Measurements from ENCODE around the gene CA10.

CA10 gene

DNA sequence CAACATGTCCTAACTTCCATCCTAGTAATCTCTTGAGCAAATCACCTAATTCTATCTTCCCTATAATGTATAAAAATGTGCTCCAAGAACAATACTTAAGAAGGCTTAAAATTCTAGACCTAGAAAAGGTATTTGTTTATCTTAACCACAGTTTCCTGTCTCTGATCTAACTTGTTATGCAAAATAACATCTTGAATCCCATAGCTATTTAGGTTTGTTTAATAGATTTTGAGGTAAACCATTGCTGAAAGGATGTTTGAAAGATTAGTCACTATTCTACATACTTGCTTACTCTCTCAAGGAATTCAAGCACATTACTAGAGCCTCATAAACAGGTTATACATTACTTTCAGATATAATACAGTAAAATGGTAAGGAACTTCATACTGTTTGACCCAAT, 13.0 kb downstream of the CA10 start:
- no peak for FAIRE-seq

DNA sequence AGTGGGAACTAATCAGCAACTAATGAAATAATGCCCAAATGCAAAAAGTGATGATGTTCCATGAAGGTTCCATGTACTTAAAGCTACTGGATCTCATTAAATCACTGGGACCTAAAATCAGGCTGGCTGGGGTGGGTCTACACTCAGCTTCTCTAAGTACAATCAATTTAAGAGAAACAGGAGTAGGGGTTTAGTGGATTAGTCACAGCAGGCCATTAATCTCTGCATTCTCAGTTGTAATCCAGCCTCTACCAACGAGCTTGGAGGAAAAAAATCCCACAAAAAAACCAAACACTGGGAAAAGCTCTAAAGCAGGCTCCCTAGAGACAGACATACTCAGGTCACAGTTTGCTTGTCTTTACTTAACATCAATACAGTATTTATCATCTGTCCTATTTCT, 15.0 kb downstream of the CA10 start:
- FAIRE-seq = no peak

DNA sequence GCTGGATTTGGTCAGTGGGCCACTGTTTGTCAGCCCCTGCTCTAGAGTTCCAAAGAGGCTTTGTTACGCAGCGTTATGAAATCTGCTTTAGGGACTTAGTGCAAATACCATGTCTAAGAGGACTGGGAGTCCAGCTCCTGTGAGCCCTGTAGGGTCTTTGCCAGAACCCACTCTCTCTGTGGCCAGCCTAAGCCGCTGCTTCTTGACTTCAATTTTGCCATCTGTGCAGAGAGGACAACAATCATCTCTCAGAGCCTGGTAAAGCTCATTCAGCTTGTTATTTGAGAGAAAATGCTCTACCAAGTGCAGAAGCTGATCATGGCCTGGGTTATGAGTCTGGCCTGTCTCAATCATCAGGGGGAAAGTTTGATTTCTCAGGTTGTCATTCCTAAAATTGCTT, 17.9 kb downstream of the CA10 start:
- FAIRE-seq = no peak

DNA sequence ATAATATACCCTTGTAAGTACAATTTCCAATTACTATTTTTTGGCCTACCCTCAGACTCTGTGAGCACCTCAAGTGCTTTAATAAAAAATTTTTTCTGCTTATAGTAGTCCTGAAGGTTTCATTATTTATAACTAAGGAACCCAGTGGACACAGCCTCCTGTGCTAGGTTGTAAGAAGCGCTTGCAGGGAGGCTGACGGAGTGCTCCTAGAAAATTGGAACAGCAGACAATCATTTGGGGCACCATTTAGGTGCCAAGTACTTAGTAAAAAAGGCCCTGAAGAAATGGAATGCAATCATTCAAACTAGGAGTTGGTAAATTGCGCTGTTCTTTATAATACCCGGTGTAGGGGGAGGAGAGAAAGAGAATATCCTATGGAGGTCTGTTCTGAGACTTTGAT, 19.8 kb downstream of the CA10 start:
- FAIRE-seq = no peak

DNA sequence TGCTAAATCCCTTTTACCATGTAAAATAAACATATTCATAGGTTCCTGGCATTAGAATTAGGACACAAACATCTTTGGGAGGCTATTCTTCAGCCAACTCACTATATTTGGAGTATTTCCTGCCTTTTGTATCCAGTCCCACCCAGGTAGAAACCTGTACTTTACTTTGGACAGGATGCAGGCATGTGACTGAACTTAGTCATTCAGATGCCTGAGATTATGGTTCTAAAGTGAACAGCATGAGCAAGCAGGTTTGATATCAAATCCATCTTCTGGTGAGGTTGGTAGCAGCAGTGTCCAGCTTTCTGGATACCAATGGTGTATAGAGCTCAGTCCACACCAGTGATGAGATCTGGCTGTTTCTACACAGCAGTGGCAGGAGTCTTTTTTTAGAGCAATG, 20.2 kb downstream of the CA10 start:
- FAIRE-seq = no peak

DNA sequence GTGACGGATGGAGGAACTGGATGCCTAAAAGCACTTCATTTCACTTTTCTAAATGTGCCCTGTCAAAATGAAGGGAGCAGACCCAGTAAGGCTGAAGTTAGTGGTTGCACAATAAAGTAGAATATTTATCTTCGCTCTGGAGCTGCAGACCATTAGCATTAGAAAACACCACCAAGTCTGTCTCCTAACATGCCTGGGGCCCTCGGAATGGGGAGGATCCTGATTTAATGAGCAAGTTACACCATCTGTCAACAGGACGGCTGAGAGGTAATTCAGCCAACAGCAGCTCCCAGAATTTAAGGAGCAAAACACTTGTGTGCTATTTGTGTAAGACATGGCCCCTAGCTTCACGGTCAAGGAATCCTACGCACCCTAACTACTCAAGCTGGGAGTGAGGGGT, 22.3 kb downstream of the CA10 start:
- no peak for FAIRE-seq

DNA sequence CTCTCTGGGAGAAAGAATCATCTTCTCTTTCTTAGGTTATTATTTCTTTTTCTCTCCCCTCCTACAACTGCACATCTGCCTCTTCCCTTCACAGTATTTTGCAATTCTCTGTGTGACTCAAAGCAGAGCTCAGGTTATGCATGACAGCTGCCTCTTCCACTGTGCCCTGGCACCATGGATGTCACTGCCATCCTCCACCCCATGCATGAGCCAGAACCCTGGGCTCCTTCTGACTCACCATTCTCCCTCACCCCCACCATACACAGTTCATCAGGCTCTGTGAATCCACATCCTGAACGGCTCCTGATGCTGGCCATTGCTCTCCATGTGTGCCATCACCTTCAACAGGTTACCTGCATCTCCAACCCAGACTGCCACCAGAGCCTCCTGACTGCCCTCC, 23.9 kb downstream of the CA10 start:
- no peak for FAIRE-seq

DNA sequence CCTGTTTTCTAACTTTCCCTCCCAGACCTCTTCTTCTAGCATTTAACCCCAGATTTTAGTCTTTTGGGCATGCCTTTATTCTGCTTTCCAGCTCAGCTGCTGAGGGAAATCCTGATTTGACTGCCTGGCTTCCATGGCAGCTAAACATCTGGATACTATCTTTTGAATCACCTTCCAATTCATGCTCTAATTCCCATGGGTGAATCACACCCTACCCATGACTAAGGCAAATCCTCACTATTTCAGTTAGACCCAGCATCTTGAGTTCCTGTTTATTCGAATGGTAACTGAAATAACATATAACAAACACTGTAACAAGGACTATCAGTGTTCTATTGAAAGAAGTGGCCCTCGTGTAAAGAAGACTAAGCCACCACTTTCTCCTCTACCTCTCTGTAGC, 29.8 kb downstream of the CA10 start:
- FAIRE-seq = no peak

DNA sequence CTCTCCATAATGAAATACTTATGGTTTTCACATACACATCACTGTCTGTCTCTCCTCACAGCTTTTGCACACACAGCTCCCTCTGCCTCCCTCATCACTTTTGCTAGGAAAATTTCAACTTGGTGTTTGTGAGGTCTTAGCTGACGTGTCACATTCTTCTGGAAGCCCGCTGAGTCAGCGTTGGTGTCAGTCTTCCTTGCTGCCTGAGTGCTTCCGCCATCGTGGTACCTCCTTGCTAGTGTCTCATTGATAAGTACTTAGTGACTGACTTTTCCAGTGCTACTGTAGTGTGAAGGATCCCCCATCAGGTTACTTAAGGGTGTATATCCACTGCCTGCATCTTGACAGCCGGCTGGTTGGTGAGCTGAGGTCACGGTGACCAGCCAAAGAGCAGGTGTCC, 33.5 kb downstream of the CA10 start:
- FAIRE-seq = no peak

DNA sequence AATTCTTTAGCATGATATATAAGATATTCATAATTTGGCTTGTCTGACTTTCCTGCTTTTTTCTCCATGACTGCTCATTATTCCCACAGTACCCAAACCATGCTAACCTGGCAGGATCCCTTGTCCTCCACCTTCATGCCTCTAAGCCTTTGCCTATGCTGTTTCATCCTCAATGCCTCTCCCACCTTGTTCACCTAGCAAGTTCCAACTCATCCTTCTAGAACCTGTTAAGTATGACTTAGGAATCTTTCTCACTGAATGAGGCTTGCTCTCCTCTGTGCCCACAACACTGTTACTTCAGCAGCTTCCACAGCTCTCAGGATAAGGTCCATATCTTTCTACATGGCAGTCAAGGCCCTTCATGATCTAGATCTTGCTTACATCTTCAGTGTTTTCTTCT, 34.0 kb downstream of the CA10 start:
- no peak for FAIRE-seq

DNA sequence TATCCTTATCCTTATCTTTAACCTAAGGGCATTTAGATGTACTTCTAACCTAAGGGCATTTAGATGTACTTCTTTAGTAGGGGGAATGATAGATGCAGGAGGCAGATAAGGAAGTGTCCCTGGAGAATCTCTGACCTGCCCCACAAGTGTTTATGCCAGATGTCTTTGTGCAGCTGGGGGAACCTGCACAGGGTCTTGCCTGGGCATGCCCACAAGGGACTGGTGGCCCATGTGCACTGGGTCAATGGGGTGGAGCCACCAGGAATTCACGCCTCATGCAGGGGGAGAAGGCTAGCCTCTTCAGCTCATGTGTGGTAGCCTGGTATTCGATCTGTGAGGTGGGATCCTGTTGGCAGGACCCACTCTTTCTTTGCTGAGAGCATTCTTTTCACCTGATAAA, 38.0 kb downstream of the CA10 start:
- no peak for FAIRE-seq

DNA sequence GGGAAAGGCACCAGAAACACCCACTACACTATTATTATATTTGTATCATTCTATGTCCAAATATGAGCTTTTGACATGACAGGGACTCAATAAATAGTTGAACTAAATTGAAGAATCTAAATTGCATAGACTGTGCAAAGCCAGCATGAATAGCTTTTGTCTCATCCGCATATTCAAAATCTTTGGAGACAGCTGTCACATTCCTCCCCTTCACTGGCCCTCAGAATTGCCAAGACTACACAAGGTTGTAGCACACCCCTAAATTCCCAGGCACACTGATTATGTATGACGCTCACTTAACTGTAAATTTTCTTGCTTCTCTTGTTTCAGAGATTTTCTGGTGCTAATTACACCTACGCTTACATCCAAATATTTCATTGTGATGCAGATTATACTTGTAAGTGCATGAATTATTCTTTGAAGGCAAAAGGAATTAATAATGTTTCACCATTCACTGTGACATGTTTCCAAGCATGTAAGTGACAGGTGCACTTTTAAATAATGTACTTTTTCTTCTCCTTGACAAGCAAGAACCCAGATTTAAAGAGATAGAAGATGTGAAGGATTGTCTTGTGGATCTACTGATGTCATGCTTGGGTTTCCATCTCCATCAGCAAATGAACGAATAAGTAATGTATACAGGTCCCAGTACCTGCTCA, 47.5 kb downstream of the CA10 start:
- FAIRE-seq = no peak

DNA sequence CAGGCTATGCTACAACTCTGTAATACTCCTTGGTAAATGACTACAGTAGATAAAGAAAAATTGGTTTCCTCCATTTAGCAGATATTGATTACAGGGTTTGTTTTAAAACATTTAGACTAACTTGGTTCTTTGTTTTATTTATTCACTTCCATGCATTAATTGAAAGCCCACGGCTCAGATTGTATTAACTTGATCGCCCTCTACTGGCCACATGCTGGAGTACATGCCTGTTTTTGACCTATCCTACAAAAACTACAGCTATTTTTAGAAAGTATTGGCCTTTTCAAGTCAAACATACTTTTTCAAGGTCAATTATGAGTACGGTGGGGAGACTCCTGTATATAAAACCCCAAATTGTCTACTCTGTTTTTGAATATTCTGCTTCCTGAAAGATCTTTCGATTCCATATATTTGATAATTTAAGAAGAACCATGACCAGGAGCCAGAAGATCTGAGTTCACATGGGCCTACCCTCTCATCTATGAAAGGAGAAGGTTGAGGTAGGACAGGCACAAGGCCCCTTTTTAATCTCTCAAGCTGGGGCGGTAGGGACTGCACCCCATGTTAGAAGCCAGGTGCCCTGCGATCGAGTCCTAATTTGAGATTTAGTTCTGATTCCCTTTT, 51.8 kb downstream of the CA10 start:
- FAIRE-seq = no peak

DNA sequence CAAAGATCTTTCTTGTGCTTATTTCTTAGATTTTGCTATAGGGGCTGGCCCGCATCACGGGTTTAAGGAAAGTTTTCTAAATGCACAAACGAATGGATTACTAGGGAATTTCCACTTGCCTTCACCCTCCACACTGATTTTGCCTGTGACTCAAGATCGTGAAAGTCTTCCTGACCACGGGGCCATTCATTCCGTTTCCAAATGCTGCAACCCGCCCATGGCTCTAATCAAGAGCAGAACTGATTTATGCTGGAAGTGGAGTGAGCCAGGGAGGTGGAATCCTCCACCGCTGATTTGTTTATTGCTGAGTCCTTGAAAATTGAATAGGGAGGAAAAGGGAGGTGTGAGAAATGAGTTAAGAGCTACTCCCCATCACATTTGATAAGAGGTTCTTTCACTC, 52.4 kb downstream of the CA10 start:
- no peak for FAIRE-seq

DNA sequence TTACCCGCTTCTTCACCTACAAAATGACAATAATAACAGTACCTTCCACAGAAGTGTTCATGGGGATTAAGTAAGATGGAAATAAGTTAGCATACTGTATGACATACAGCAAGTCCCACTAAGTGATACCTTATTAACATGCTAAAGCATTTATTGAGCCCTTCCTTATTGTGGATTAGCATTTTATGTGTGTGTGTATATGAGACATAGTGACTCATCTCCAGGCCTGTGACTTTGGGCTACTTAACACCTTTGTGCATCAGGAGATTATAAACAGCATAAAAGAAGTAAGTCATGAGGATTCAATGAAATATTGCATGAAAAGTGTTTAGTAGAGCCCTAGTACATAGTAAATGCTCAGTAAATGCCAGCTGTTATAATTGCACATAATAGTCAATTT, 52.9 kb downstream of the CA10 start:
- FAIRE-seq = no peak

DNA sequence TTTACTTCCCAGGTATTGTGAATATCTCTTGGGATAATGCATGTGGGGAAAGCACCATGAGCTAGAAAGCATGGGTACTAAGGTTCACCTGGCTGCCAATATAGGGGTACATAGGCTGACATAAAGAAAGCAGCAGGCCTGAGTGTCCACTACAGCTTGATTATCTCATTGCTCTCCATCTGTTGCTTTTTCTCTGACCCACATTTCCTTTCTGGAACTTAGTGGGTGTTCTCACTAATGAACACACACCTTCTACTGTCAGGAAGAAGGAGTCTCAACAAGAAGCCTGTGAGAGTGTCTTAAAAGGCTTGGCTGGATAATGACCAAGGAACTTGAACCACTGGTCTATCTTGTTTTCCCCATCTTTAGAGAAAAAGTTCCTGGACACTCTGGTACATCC, 62.5 kb downstream of the CA10 start:
- FAIRE-seq = no peak

DNA sequence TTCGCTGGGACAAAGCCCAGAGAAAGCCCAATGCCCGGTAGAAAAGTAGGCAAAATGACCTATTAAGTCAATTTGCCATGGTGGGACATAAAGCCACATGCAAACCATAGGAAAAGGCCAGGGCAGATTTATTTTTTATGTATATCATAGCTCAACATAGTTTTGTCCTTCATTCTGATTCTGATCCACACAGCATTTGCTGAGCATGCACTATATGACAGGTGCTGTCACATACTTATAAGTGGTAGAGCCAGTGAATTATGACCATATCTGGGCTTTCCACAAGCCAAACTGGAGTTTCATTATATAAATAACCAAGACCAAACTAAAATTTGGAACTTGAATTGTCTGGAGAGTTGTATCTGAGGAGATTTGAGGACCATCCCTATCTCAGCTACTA, 74.3 kb downstream of the CA10 start:
- FAIRE-seq = no peak

DNA sequence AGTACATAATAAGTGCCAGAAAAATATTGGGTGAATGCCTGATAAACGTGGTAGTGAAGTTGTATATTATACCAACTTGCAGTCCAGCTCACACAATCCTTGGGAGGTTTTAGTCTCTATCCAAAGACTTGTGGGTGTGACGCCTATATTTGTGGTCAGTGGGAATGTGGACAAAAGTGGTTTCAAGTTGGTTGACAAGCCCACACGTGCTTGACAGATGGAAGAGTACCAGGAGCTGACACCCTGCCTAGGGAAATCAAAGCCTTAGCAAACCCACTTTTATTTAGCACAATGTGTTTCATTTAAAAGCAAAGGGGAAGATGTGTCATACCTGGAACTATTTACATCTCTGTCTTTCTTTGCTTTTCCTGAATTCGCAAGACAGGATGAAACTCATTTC, 79.0 kb downstream of the CA10 start:
- FAIRE-seq = no peak

DNA sequence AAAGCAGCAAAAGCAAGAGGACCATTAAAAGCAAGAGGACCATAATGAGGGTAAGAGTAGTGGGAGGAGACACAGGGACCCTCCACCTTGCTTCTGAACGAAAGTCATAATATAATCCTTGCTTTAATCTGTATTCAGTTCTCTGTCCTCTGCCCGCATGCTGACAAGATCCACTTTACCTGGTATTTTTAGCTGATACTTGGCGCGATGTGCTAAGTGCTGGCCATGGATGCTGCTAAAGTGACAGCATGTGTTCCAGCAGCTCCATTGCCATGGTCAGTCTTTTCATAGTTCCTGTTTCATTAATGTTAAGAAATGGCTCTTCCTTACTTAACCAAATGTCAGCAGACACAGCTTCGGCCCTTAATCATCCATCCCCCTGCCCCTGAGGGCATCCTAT, 86.8 kb downstream of the CA10 start:
- FAIRE-seq = no peak

DNA sequence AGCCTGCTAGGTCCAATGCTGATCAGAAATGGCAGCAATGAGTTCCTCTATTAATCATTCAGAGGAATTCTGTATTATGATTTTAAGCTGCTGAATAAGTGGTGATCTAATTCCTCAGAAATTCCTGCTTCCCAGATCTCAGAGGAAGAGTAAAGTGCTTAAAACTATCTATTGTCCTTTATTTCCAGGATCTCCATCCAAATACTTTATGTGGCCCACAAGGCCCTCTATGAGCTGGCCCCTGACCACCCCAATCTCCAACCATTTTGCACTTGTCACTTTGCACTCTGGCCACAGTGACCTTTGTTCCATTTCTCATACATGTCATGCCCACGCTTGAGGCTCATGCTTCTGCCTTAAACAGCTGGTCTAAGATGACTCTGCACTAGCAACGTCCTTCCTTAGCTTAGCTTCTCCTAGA, 93.7 kb downstream of the CA10 start:
- no peak for FAIRE-seq

DNA sequence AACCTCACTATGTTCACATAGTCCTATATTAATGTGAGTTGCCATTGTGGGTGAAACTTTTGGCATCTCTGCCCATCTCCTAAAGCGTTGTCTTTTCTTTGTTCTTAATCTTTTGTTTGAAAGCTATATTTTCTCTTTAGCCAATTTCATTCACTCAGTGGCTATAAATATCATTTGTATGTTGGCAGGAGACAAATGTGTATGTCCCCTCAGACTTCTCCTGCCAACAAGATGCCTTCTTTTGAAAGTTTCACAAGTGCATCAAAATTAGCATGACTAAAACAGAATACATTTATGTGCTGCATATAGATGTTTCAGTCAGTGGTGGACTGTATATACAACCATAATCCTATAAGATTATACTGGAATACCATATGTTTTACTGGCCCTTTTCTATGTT, 109.0 kb downstream of the CA10 start:
- FAIRE-seq = no peak

DNA sequence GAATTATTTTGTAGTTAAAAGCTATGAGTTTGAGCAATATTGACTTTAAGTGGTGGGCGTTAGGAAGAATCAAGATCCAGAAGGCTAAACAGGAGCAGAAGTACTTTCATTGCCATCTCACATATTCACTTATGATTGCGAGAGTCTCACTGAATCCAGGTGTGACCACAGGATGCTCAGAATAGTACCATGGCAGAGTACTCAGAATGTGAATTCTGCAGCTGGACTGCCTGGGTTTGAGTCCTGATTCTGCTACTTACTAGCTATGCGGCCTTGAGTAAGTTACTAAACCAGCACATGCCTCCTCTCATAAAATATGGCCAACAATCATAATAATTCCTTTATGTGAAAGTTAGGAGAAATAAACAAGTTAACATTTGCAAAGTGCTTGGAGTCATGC, 109.5 kb downstream of the CA10 start:
- FAIRE-seq = no peak

DNA sequence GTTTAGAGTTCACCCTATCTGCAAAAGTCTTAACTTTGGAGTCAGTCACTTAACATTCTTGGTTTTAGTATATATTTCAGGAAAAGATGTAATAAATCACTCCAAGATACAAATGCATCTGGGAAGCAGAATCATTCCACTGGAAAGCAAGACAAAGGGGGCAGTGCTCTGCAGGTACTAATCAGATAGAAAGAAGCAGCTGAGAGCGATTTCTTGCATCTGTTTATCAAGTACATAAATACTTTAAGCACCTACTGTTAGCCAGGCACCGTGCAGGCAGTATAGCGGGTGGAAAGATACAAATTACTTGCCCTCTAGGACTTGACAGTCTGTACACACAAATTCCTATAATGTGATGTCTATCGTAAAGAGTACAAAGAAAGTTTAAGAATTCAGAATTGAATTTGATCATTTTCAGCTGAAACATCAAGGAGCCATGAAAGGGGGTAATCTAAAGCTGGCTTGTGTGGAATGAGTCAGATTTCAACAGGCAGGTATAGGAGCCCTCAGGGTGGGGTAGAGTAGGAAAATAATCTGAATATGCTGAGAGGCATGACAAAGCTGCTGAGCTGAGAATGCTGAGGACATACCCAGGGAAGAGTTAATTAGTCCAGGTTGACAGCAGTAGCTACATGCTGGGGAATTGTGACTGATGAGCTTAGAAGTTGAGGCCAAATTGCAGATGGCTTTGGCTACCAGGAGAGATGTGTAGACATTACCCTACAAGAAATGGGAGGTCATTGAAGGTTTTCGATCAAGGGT, 110.2 kb downstream of the CA10 start:
- FAIRE-seq = no peak

DNA sequence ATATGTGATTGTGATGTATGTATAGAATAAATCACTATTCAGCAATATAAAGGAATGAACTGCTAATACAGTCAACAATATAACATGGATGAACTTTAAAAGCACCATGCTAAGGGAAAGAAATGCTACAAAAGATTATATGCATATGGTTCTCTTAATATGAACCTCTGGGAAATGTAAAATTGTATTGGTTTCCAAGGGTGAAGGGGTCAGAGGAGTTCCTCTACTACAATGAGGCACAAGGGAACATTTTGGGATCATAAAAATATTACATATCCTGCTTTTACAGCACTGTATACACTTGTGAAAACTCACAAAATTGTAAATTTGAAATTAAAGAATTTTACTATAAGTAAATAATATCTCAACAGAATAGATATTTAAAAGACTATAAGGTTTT, 111.4 kb downstream of the CA10 start:
- no peak for FAIRE-seq
